WTC11 (cell line): Measurements from ENCODE around the gene SH2D5.

Experiments used
- CBFB ChIP-seq: sonication (generic); formaldehyde crosslinking; IDR thresholded peaks from 2 replicates; pipeline ENCODE4 v1.8.1; 2022; ENCODE audit warnings: mild to moderate bottlenecking, low read depth, missing genetic modification reagents
- CTCF ChIP-seq: fragments of 200-600 bp; IDR thresholded peaks from 2 replicates; pipeline ENCODE4 v1.8.0; 2022; ENCODE audit warnings: antibody characterized with exemption
- FOXK1 ChIP-seq: sonication (generic); formaldehyde crosslinking; IDR thresholded peaks from 2 replicates; pipeline ENCODE4 v1.8.0; 2022; ENCODE audit warnings: mild to moderate bottlenecking, moderate library complexity, missing genetic modification reagents
- ZNF121 ChIP-seq: sonication (generic); formaldehyde crosslinking; IDR thresholded peaks from 2 replicates; pipeline ENCODE4 v1.8.0; 2023; ENCODE audit warnings: missing genetic modification reagents
- TF ChIP-seq, protein P1 (sequence below): sonication (generic); formaldehyde crosslinking; IDR thresholded peaks from 2 replicates; pipeline ENCODE4 v1.8.1; 2023; ENCODE audit warnings: mild to moderate bottlenecking, moderate library complexity, missing genetic modification reagents

DNA sequence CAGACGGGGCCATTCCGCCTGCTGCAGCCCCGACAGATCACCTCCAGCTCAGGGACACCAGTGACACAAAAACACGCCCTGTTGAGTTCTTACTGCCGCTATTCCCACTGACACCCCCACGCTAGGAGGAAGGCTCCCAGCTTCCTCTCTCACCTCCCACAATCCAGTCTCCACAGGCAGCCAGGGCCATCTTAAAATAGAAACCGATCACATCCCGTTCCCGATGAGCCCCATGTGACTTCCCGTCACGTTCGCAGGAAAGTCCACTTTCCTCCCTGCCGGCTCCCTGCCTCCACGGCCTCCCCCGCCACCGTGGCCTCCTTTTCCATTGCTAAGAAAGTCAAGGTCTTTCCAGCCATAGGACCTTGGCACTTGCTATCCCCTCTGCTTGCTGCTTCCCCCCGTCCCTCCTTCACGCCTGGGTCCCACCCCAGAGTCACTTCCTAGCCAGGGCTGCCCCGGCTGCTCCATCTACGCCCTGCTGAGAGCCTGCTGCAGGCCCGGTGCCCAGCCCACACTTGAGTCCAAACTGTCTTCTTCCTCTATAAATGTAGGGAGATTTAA lies 47.3 kb downstream of the SH2D5 start:
- TF ChIP-seq FOXK1 (CRISPR knock-in tag) (no peak), CTCF (no peak), CBFB (no peak), ZNF121 (CRISPR knock-in tag) (no peak)
- TF ChIP-seq, protein P1, sequence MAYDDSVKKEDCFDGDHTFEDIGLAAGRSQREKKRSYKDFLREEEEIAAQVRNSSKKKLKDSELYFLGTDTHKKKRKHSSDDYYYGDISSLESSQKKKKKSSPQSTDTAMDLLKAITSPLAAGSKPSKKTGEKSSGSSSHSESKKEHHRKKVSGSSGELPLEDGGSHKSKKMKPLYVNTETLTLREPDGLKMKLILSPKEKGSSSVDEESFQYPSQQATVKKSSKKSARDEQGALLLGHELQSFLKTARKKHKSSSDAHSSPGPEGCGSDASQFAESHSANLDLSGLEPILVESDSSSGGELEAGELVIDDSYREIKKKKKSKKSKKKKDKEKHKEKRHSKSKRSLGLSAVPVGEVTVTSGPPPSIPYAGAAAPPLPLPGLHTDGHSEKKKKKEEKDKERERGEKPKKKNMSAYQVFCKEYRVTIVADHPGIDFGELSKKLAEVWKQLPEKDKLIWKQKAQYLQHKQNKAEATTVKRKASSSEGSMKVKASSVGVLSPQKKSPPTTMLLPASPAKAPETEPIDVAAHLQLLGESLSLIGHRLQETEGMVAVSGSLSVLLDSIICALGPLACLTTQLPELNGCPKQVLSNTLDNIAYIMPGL (CRISPR knock-in tag): no peak
